ENCODE measurements around the gene PCOLCE2. TPM values are rescaled to one million over a fixed set of nuclear protein-coding genes. Genes with fewer than 3 reads are reported as not detected.

The PCOLCE2 gene, protein sequence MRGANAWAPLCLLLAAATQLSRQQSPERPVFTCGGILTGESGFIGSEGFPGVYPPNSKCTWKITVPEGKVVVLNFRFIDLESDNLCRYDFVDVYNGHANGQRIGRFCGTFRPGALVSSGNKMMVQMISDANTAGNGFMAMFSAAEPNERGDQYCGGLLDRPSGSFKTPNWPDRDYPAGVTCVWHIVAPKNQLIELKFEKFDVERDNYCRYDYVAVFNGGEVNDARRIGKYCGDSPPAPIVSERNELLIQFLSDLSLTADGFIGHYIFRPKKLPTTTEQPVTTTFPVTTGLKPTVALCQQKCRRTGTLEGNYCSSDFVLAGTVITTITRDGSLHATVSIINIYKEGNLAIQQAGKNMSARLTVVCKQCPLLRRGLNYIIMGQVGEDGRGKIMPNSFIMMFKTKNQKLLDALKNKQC
- total RNA-seq (2022; extraction: Qiagen RNA extraction) = 28.4 to 37.5 TPM (median 29.0 TPM) in 5 replicates

DNA sequence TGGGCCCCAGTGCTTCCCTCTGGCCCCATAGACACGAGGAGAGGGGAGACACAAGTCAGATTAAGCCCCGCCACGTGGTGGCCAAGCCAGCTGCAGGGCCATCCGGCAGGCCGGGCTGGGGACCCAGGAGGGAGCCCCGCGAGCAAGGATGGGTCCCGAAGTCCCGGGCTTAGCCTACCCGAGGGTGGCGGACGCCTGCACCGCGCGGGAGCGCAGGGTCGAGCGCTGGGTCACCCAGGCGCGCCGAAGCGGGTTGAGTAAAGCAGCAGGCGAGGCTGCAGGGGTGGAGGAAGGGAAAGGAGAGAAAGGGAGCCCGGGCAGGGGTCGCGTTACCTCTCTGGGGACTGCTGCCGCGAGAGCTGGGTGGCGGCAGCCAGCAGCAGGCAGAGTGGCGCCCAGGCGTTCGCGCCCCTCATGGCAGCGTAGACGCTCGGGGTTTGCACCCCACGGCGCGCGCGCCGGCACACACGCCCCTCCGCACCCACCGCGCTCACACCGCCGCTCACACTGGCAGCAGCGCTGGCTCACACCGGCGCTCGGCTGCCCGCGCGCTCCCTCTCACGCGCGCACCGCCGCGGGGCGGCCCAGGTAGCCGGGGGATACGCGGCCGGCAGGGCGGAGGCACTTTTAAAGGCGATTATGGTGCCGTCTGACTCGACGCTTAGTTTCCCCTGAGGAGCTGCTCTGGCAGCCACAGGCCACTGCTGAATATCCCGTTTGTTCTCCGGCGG lies at the start of gene PCOLCE2:
PCOLCE2 (minus strand) TSS at position 603 of the 731 bp plus-strand sequence; CDS start at position 416, 187 bp downstream.

Other genes with a start within 250 kb of the PCOLCE2 start
- gene TRPC1, start 165.0 kb downstream of the PCOLCE2 start, total RNA-seq (2022; extraction: Qiagen RNA extraction) = 5.2 to 9.4 TPM (median 8.2 TPM) in 5 replicates
- 3.0 to 3.7 TPM (median 3.2 TPM) in 5 replicates for gene PAQR9, start 74.6 kb upstream of the PCOLCE2 start, total RNA-seq (2022; extraction: Qiagen RNA extraction)
- 70.4 to 115 TPM (median 84.6 TPM) in 5 replicates for gene U2SURP, start 112.5 kb upstream of the PCOLCE2 start, total RNA-seq (2022; extraction: Qiagen RNA extraction)
- 0.55 to 0.99 TPM (median 0.79 TPM) in 5 replicates for gene CHST2, start 230.7 kb upstream of the PCOLCE2 start, total RNA-seq (2022; extraction: Qiagen RNA extraction)

All from A549 treated with CORT108297 at 1 μM for 4 hours (cell line).